ENCODE results near the gene GRIK4.

- TF ChIP-seq CTCF (IDR thresholded peaks at IDR 0.05) (no peak), POLR2A (IDR thresholded peaks at IDR 0.05) (no peak)
Observed at GRCh38 chr11:120964857-120965256, 453.3 kb downstream of the GRIK4 start.
